CD4-positive, alpha-beta T cell treated with Interleukin-4 for 1 hour (primary cell): Measurements from ENCODE around the gene POGZ.
"Not testable (repeated sequence)": the region's sequence is repeated elsewhere in the genome, so short reads cannot be mapped to it uniquely, and the experiment has no call there.

Experiments
- DNase-seq, 2 donors: peaks; one replicate each; pipeline ENCODE4 v3.0.0-alpha.2; 2020 to 2022

Gene POGZ

DNA sequence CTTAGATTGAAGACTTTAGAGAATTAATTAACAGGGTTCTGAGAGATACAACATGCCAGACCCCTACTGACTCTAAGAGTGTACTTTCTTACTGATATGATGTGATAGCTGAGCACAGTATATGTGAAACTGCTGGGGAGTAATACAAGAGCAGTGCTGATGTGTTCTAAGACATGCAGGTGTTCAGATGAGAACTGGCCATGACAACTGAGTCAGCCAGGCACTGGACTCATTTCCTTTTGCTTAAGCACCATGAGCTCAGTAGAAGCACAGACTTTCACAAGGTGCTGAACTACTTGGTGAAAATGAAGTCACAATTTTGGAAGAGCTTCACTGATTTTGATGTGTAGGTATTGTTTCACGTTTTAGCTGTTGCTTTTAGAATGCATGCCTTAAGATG lies 15.9 kb upstream of the POGZ start:
- no peak for DNase-seq

DNA sequence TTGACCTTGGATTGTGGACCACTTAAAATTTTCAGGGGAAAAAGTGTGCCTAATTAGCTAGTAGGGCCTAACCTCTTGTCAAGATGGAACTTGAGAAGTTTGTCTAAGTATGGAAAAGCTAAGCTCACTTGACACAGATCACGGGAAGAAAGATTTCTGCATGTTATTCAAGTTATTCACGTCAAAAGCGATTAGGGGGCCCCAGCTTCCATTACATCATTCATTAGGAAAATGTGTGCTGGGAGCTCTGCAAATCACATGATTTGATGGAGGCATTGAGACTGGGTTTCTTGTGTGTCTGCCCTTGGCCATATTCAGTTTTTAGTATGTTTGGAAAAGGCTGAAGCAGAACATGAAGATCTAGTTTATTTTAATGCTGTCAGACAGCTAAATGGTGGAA lies 15.5 kb upstream of the POGZ start:
- DNase-seq: no peak

DNA sequence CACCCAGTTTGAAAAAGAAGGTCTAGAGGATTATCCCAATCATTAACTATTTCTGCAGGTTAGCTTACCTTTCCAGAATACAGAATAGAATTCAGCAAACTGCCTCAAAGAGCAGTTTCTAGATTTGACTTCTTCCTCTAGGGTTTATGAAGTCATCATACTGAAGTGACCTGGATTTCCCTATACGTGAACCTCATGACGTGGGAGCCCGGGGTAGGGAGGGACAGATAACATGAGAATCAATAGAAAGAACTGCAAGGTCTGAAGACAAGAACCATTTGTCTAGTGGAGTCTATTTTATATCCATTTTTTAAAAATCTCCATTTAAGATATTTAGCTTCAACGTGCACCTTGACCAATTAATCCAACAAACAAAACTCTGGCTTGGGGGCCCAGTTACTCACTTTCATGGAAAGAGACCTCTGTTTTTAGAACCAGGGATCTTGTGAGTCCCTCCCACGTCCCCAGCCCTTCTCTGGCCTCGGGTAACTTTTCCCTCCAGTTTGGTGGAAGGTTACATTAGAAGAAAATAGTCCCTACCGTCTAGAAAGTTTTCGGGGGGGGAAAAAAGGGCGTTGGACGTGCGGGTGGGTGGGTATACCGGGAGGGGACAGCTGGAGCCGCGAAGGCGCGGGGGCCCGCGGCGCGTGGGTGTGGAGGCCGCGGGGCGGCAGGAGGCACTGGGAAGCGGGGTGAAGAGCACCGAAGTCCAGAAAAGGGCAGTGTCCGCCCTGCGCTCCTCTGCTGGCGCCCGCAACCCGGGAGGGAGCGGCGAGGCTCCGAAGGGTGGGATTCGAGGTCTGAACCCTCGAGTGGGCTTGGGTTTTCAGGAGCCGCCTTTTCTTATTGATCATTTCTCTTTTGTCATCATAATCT lies 13.8 kb upstream of the POGZ start:
- peak; percentile 19 to 56 for DNase-seq

DNA sequence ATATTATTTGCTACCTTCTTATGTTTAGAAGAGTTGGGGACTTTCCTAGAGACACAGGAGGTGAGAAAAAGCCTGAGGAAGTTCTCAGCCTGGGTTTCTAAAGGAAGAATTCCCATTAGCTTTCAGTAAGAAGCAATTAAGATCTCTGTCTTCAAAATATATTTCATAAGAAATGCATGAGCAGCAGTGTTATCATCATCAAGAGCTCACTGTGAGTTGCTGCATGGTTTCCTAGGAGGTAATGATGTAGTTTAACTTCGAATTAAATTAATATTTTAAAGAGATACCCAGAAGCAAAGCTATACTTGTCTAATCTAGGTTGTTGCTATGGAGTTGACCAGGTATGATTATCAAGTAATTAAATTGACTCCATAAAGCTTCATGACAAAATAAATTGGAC lies 5.7 kb upstream of the POGZ start:
- no peak for DNase-seq

DNA sequence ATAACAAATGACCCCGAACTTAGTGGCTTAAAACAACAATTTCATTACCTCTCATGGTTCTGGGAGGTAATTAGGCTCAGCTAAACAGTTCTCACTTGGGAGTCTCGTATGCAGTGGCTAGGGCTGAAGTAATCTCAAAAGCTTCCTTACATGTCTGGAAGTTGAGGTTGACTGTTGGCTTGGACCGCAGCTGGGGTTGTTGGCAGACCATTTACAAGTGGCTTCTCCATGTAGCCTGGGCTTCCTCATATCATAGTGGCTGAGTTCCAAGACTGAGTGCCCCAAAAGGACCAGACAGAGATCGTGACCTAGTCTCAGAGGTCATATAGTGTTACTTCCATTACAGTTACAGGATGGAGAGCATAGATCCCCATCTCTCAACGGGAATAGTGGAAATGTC lies 2.4 kb upstream of the POGZ start:
- no peak for DNase-seq

DNA sequence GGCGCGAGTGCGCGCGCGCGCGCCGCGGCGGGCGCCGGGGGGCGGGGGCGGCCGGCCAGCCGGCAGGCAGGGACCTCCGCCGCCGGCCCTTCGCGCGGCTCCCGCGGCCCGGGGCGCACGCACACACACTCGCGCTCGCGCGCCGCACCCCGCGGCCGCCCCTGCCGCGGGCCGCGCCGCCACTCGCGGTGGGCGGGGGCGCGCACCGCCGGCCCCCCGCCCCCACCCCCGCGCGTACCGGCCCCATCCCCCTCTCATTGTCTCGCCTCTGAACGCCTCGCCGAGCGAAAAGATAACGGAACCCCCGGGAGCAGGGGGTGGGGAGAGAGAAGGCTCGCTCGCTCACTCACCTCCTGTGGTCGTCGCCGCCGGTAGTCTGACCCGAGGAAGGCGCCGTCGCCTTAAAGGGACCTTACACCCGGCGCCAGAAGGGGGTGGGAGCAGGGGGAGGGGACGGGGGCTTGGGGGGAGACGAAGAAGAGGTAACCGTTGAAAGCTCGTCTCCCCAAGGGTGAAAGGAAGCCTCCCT lies 428 bp downstream of the POGZ start:
- peak; percentile 62 to 67 for DNase-seq

DNA sequence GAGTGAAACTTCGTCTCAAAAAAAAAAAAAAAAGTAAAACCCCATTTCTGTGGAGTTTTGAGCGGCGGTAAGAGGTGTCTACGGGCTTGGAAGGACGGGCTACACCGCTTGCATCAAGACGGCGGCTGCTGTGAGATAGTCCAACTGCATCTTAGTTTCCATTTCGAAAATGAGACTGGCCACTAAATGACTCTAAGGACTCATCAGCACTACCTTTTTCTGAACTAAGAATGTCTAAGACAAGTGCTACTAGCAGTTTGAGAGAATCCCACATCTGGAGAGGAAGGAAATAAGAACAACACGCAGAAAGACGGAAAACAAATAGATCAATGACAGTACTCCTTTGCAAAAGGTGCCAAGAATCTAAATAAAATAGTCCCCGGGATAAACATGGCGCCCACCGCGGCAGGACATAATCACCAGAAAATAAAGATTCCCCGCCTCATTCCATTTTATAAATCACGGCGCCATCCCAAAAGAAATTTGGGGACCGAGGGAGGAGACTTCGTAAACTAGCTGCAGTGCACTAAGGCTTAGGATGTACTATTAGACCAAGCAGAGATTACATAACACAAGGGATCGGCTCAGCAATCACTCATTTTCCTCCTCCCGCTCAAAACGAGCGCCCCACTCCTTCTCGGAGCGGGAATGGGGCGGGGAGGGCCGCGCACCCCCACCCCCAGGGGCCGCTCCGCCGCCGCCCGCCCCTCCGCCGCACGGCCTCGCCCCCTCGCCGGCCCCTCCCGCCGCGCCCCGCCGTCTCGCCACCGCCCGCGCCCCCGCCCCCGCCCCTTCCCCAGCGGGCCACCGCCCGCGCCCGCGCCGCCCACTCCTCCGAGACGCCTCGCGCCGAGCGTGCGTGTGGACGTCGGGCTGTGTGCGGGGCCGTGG lies 1.1 kb downstream of the POGZ start:
- peak; percentile 62 to 69 for DNase-seq

DNA sequence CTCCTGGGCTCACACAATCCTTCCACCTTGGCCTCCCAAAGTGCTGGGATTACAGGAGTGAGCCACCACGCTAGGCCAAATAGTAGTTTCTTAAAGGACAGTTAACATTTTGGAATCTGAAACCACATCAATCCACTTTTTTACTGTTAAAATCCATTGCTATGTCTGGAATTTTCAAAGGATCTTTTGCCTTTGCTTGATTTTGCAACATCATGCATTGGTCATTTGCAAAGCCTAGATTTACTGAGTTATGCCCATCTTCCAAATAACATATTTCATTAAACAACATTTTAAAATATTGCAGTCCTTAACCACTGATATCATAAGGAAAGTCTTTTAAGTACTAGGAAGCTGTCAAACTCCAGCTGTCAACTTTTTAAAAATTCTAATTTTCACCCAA lies 3.3 kb downstream of the POGZ start:
- DNase-seq: no peak

DNA sequence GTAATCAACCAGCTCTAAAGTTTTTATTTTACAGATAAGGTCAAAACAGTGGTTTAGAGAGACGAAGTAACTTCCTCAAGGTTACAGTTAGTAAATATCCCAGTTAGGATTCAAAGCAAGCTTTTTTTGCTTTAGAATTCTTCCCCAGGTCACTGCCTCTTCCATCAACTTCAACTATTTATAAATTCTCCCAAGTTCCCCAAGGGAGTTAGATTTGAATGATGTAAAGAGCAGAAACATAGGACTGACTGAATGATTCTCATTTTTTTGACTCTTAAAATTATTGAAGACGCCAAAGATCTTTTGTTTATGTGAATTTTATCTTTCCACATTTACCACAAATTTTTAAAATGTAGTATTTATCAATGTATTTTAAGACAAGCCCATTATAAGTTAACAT lies 4.1 kb downstream of the POGZ start:
- DNase-seq: no peak

DNA sequence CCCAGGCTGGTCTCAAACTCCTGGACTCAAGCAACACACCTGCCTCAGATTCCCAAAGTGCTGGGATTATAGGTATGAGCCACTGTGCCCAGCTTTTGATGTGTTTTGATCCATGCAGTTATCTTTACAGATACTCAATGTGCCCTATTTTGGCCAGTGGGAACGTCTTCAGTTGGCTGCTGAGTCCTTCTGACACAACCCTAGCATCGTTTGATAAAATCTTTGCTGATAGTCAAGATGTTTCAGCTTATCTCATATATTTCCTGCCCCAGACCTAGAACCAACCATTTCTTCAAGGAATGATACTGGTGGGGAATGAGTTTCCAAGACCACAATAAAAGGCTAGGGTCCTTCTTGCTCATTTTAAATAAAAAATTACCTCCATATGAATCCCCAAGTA lies 11.6 kb downstream of the POGZ start:
- no peak for DNase-seq

DNA sequence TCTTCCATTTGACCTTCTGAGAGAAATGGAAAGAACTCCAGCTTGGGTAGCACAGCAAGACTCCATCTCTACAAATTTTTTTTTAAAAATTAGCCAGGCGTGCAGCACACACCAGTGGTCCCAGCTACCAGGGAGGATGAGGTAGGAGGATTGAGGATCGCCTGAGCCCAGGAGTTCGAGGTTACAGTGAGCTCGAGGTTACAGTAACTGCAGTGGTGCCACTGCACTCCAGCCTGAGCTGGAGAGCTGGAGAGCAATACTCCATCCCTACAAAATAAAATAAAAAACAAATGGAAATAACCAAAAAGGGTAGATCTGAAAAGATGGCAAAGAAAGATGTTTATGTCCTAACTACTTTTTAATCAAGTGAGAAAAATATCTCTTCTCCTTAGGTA lies 14.5 kb downstream of the POGZ start:
- DNase-seq: no peak

DNA sequence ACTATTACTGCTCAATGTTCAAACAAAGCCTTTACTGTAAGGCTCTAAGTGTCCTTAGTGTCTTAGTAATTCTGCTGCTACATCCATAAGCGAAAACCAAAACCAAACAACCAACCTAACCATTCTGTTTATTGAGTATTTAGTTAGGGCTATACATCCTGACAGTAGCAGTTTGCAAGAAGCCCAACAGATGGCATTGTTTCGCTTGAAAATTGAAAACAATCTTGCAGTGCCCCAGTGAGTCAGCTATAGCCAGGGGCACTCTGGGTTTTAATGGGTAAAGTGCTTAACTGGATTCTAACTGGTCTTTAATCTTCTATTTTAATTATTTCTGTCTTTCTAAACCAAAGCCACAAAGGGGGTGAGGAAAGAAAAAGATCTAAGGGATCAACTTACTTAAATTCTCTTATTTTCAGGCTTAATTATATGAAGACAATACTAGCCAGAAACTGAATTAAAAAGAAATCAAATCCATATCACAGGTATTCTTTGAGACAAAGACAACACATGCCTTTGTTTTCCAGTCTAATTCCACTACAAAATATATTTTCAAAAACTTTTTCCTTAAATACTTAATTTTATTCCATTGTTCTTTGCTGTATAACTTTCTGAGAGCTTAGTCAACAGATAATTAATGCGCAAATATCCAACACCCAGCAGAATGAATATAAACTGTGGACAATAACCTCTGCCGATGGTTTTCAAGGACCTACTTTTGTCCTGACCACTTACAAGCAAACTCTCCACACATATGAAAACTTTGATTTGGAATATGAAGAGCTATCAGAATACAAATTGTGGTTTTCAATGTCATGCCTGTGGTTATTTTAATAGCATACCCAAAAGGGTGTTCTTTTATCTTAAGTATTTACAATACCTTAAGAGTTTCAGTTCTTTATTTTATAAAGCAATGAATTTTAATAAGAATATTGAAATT lies 15.2 kb downstream of the POGZ start:
- peak; percentile 77 to 83 for DNase-seq

DNA sequence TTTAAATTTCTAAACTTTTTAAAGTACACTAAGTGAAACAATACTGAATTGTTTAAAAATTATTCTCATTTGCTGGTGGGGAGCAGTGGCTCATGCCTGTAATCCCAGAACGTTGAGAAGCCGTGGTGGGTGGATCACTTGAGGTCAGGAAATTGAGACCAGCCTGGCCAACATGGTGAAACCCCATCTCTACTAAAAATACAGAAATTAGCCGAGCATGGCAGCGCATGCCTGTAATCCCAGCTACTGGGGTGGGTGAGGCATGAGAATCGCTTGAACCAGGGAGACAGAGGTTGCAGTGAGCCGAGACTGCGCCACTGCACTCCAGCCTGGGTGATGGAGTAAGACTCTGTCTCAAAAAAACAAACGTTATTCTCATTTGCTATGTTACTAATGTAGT lies 21.9 kb downstream of the POGZ start:
- not testable (repeated sequence) for DNase-seq

DNA sequence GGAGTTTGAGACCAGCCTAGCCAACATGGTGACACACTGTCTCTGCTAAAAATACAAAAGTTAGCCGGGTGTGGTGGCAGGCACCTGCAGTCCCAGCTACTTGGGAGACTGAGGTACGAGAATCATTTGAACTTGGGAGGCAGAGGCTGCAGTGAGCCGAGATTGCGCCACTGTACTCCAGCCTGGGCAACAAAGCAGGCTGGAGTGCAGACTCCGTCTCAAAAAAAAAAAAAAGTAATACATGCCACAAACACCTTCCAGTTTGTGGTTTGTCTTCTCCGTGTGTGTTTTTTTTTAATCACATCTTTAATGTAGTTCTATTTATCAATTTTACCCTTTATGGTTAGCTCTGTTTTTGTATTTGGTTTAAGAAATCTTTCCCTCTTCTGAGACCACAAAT lies 22.3 kb downstream of the POGZ start:
- no peak for DNase-seq

DNA sequence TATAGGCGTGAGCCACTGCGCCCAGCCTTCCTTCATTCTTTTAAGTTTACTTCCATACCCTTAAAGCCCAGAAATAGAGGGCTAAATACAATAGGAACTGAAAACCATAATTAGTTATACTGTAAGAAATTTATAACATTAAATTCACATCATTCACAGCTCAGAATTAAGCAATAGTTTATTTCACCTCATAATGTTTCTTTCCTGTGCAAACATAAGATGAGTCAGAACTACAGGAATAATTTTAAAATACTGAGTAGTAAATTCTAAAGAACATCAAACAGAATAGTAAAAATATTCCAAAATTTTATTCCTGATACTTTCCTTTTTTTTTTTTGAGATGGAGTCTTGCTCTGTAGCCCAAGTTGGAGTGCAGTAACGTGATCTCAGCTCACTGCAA lies 24.1 kb downstream of the POGZ start:
- DNase-seq: no peak

DNA sequence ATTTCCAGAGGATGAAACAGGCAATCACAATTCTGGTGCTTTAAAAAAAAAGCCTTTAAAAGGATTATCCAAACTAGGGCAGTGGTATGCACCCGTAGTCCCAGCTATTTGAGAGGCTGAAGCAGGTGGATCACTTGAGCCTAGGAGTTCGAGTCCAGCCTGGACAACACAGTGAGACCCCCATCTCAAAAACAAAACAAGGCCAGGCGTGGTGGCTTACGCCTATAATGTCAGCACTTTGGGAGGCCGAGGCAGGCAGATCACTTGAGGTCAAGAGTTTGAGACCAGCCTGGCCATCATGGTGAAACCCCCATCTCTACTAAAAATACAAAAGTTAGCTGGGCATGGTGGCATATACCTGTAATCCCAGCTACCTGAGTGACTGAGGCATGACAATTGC lies 25.5 kb downstream of the POGZ start:
- DNase-seq: not testable (repeated sequence)

DNA sequence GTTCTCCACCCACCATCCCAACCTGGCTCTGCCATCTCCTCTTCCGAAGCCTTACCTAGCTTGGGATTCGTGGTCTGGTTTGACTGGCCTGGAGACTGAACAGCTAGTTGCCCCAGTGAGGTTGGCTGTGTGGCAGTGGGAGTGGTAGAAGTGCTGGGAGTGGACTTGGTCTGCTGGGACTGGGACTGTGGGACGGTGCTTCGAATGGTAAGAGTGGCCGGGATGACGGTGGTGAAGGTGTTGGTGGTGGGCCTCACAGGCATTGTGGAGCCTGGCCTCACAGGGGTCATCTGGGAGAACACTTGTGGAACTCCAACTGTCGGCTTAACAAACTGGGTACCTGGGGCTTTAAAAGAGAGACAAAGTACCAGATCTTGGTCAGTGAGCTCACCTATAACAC lies 31.2 kb downstream of the POGZ start:
- DNase-seq: no peak

DNA sequence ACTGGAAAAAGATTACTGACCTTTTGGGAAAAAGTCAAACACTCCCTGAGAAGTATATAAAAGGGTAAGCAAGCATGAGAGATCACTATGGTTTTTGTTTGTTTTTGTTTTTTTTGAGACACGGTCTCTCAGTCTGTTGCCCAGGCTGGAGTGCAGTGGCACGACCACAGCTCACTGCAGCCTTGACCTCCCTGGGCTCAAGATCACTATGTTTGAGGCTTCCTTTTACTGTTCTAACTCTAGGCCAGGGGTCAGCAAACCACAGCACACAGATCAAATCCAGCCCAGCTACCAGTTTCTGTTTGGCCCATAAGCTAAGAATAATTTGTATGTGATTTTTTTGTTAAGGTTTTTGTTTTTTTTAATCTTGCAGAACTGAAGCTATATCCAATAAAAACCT lies 34.2 kb downstream of the POGZ start:
- no peak for DNase-seq

DNA sequence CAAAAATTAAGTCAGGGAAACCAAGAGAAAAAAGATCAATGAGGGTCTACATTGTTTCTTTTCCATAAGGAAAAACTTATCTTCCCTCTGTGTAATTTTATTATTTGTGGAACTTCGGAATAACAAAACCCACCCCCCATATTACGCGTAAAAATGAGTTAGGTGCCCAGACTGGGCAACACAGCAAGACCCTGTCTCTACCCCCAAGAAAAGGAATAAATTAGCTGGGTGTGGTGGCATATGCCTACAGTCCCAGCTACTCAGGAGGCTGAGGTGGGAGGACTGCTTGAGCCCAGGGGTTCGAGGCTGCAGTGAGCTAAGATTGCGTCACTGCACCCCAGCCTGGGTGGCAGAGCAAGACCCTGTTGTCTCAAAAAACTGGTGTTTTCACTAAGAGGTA lies 39.5 kb downstream of the POGZ start:
- DNase-seq: no peak

DNA sequence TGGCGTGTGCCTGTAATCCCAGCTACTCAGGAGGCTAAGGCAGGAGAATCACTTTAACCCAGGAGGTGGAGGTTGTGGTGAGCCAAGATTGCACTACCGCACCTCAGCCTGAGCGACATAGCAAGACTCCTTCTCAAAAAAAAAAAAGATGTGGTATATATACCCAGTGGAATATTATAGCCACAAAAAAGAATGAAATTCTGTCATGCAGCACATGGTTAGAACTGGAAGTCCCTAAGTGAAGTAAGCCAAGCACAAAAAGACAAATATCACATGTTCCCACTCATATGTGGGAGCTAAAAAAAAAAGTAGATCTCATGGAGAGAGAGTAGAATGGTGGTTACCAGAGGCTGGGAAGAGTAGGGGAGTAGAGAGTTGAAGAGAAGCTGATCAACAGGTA lies 41.2 kb downstream of the POGZ start:
- no peak for DNase-seq

DNA sequence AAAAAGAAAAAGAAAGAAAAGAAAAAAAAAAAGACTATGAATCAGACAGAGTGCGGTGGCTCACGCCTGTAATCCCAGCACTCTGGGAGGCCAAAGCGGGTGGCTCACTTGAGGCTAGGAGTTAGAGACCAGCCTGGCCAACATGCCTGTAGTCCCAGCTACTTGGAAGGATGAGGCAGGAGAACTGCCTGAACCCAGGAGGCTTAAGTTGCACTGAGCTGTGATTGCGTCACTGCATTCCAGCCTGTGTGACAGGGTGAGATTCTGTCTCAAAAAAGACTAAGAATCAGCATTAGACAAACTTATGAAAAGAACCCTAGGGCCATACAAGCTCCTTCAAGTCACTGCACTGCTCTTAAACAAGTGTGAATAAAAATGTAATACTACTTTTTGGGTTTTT lies 43.1 kb downstream of the POGZ start:
- no peak for DNase-seq

DNA sequence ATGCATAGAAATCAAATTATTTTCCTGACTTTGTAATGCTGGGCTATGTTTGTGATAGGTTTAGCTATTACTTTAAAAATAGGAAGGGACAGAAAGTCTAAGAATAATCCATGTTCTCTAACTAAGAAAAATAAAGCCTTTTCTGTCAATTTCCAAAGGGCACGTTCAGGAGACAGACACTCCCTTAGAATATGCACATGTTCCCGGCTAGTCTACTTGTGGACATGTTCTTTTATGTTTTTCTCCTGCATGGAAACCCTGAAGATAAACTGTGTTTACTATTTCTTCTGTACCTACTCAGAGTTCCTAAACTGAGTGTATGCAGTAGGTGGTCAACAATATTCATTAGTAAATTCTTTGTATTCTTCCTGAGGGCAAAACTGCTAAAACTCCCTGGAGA lies 47.4 kb downstream of the POGZ start:
- no peak for DNase-seq

DNA sequence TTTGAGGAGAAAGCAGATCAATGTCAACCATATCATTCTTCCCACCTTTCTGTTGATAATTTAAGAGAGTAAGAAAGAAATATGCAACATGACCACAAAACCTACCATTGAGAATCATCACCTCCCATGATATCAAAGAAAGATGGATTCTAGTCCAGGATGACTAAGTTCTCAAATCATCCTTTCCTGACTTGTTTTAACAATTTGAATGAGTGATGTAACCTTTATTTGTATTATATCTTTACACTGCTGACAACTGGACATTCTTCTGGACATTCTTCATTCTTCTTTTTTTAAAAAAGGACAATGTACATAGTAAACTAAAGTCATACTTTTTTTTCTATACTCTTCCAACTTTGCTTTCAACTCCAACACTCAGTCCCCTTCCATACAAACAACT lies 50.4 kb downstream of the POGZ start:
- DNase-seq: no peak
